K562 (cell line): ENCODE measurements around the gene SRSF9. TPM values are rescaled to one million over a fixed set of nuclear protein-coding genes. Genes with fewer than 3 reads are reported as not detected.

ENCODE experiments used
- ATAC-seq: fragments of 200-7000 bp; cut with Tn5 transposase; 3 replicates; pipeline ENCODE4 v1.9.1; 2020; ENCODE audit warnings: moderate library complexity
- BruUV-seq: library from RNA; stranded (reverse); fragments of 400-500 nt; replicated peaks from 2 replicates; lab custom pipeline; 2021; lab: Mats Ljungman, UMichigan
- CTCF ChIA-PET: fragments of 300-600 bp; formaldehyde crosslinking; extraction: SDS; loops from one replicate; lab custom pipeline; 2021; ENCODE audit warnings: low intra/inter-chr PET ratio; lab: Yijun Ruan, JAX
- POLR2A ChIA-PET: fragments of 300-600, 350-650 bp; sonication (Branson Sonifier 250); formaldehyde crosslinking; extraction: SDS; loops from one replicate; lab custom pipeline; 2021; ENCODE audit warnings: antibody characterized with exemption, inconsistent platforms; lab: Yijun Ruan, JAX
- DNase-seq, 4 experiments: peaks; one replicate each; pipeline versions ENCODE4 v3.0.0 to v3.0.0-alpha.2; 2011 to 2018; ENCODE audit warnings: low spot score in 3 of 4, mixed read lengths in 3 of 4; ENCODE audit errors: extremely low read depth in 1 of 4
- FAIRE-seq: peaks from 2 replicates; lab custom pipeline; 2011; peaks lifted over from hg19 to GRCh38; lab: Jason Lieb, UNC
- H2AFZ ChIP-seq: 2 replicates; pipeline ENCODE4 v1.6.0; 2011; ENCODE audit warnings: low read depth, low read length, control low read depth, inconsistent platforms
- H3K27ac ChIP-seq: fragments of 200-600 bp; 3 replicates; pipeline ENCODE4 v1.8.0; 2011; ENCODE audit warnings: low read depth, mild to moderate bottlenecking, control low read depth, inconsistent platforms, low read length, moderate library complexity, mixed read lengths; ENCODE audit errors: extremely low read depth
- H3K27me3 ChIP-seq, 2 experiments: fragments of 300-600 bp in 1 of 2; 2 replicates in 1 of 2; 3 replicates in 1 of 2; pipeline versions ENCODE4 v1.6.0 to v1.8.0; 2011; ENCODE audit warnings: inconsistent platforms in 2 of 2, low read length in 2 of 2, mild to moderate bottlenecking in 1 of 2, mixed read lengths in 1 of 2, moderate library complexity in 1 of 2; ENCODE audit not compliant: control insufficient read depth in 2 of 2, insufficient read depth in 2 of 2
- H3K36me3 ChIP-seq: fragments of 300-600 bp; 3 replicates; pipeline ENCODE4 v1.8.0; 2011; ENCODE audit warnings: mild to moderate bottlenecking, low read length, inconsistent platforms; ENCODE audit not compliant: control insufficient read depth, insufficient read depth
- H3K4me1 ChIP-seq, 2 experiments: fragments of 200-600 bp in 1 of 2; replicated peaks in 1 of 2; 2 replicates in 1 of 2; 3 replicates in 1 of 2; pipeline versions ENCODE4 v1.5.1 to v1.8.0; 2011; ENCODE audit warnings: inconsistent platforms in 2 of 2, low read length in 2 of 2, mild to moderate bottlenecking in 1 of 2, mixed read lengths in 1 of 2, moderate library complexity in 1 of 2; ENCODE audit not compliant: control insufficient read depth in 2 of 2, insufficient read depth in 2 of 2
- H3K4me2 ChIP-seq: 2 replicates; pipeline ENCODE4 v1.6.1; 2011; ENCODE audit warnings: low read length, control low read depth, inconsistent platforms, mixed read lengths; ENCODE audit not compliant: insufficient read depth
- H3K4me3 ChIP-seq: fragments of 200-600 bp; sonication (generic), shearing (Covaris generic); 2 replicates; pipeline ENCODE4 v1.5.1; 2016; ENCODE audit warnings: control low read depth, inconsistent platforms
- H3K79me2 ChIP-seq: fragments of 200-600 bp; 3 replicates; pipeline ENCODE4 v1.8.0; 2011; ENCODE audit warnings: low read length, inconsistent platforms; ENCODE audit not compliant: control insufficient read depth, insufficient read depth
- H3K9ac ChIP-seq, 2 experiments: 2 replicates each; pipeline versions ENCODE4 v1.6.0 to v1.6.1; 2011; ENCODE audit warnings: low read depth in 2 of 2, low read length in 2 of 2, control low read depth in 1 of 2, inconsistent platforms in 1 of 2, mild to moderate bottlenecking in 1 of 2, mixed read lengths in 1 of 2; ENCODE audit not compliant: insufficient read depth in 1 of 2
- H3K9me1 ChIP-seq: one replicate; pipeline ENCODE4 v1.6.0; 2011; ENCODE audit warnings: inconsistent platforms, mild to moderate bottlenecking, low read length, moderate library complexity; ENCODE audit not compliant: control insufficient read depth, insufficient read depth
- H3K9me3 ChIP-seq: replicated peaks from 2 replicates; pipeline ENCODE4 v1.5.1; 2011; ENCODE audit warnings: low read depth, low read length, inconsistent platforms; ENCODE audit not compliant: control insufficient read depth, insufficient read depth
- H4K20me1 ChIP-seq: replicated peaks from 2 replicates; pipeline ENCODE4 v1.6.1; 2011; ENCODE audit warnings: low read length, inconsistent platforms, mixed read lengths; ENCODE audit not compliant: control insufficient read depth, insufficient read depth
- CEBPZ ChIP-seq: fragments of 150-350 bp; IDR thresholded peaks from 2 replicates; pipeline ENCODE4 v1.6.1; 2014; ENCODE audit warnings: low read depth, mild to moderate bottlenecking, low read length, borderline replicate concordance
- GABPB1 ChIP-seq: sonication (generic); formaldehyde crosslinking; IDR thresholded peaks from 2 replicates; pipeline ENCODE4 v1.8.0; 2022; ENCODE audit warnings: mild to moderate bottlenecking, missing genetic modification reagents
- ZFP36 ChIP-seq: fragments of 150-350 bp; IDR thresholded peaks from 2 replicates; pipeline ENCODE4 v1.6.1; 2018; ENCODE audit warnings: low read length, low read depth; ENCODE audit not compliant: partially characterized antibody
- ZMIZ1 ChIP-seq, 2 experiments: fragments of 150-350 bp in 1 of 2; IDR thresholded peaks; 2 replicates each; pipeline ENCODE4 v1.6.1; 2012 to 2016; ENCODE audit warnings: low read depth in 2 of 2, low read length in 2 of 2, mild to moderate bottlenecking in 1 of 2, moderate library complexity in 1 of 2
- ZNF239 ChIP-seq: fragments of 250-450 bp; sonication (Bioruptor Pico); IDR thresholded peaks from 2 replicates; pipeline ENCODE4 v1.4.0; 2020; ENCODE audit warnings: mild to moderate bottlenecking
- ZNF830 ChIP-seq: fragments of 250-450 bp; sonication (Bioruptor Pico); IDR thresholded peaks from 2 replicates; pipeline ENCODE4 v1.5.0; 2021; ENCODE audit warnings: mild to moderate bottlenecking
- WGBS: fragments of 100-300 bp; shearing (Covaris generic); methylation state at CpG from one replicate; pipeline ENCODE4 v1.1.6; 2016; ENCODE audit warnings: low coverage, mixed read lengths; ENCODE audit not compliant: insufficient coverage; ENCODE audit errors: missing lambda C conversion rate; 5-methylcytosine and 5-hydroxymethylcytosine counted together
- in situ Hi-C: fragments of 300-500 bp; cut with MboI; formaldehyde crosslinking; loops from 4 replicates; pipeline ENCODE4 v1.15.0; 2018; ENCODE audit warnings: inconsistent platforms, mixed read lengths
- intact Hi-C: fragments of 100-400 bp; cut with micrococcal nuclease; formaldehyde crosslinking; loops from 2 replicates; pipeline ENCODE4 v1.14.2; 2022
- polyA plus RNA-seq, 8 experiments: library from polyadenylated mRNA; depleted of rRNA in 4 of 8; stranded (reverse) in 5 of 8; unstranded in 3 of 8; fragments of >200 nt; fragmentation: Nextera tagmentation in 2 of 8; fragmentation: Illumina TruSeq in 1 of 8; extraction: Ambion mirVana in 2 of 8; extraction: Trizol in 1 of 8; gene quantifications; 2 replicates each; pipeline versions ENCODE4 v1.2.1 to v1.2.3, GENCODE V29; 2011 to 2014; ENCODE audit warnings: inconsistent platforms in 1 of 8, missing spikeins in 1 of 8
- total RNA-seq, 7 experiments: library from RNA; depleted of rRNA in 6 of 7; stranded (reverse); fragments of >200 nt in 6 of 7; fragmentation: Illumina TruSeq in 2 of 7; extraction: Trizol in 2 of 7; gene quantifications; 2 replicates each; pipeline versions ENCODE4 v1.2.1 to v1.2.3, GENCODE V29; 2011 to 2021; ENCODE audit warnings: low replicate concordance in 1 of 7

Gene SRSF9
- total and polyA plus RNA-seq, 9 of the 15 experiments (the other 6 are each of a cell fraction or from before 2014, with no cell fraction given), result 40.3 to 291 (median 230) TPM

GRCh38 chr12:120508537-120508936, 39.0 kb upstream of the SRSF9 start:
- POLR2A ChIA-PET, result interaction anchor here (2.5 to 2.9 kb wide), 2 partner anchors 10 to 13 kb away, joined by 7 to 21 read pairs; partner anchors contain the start of gene DYNLL1
- 89% methylated on average over 6 of the region's 8 CpGs for WGBS
- FAIRE-seq (no peak), ATAC-seq (no peak), DNase-seq (no peak)
- no TSS peak for BruUV-seq
- Histone ChIP-seq H4K20me1 (no peaks in the 10 kb centered on the region), H3K4me3 (no peak overlapping the region), H3K9ac (no peak overlapping the region), H3K4me1 (no peaks in the 10 kb centered on the region), H3K9me3 (no peaks in the 10 kb centered on the region), H2AFZ (no peak overlapping the region), H3K27ac (no peak overlapping the region), H3K4me2 (no peak overlapping the region), H3K9me1 (no peaks in the 10 kb centered on the region), H3K27me3 (no peaks in the 10 kb centered on the region), H3K79me2 (no peaks in the 10 kb centered on the region), H3K36me3 (peaks cover 30% of the 10 kb centered on the region; the same call in 2 of the 3 replicates)
- intact Hi-C loops (no loop called here), in situ Hi-C loops (no loop called here)
- CTCF ChIA-PET, result no interaction called here
- TF ChIP-seq ZFP36 (no peak), ZNF830 (no peak)

- POLR2A ChIA-PET, result interaction anchor here (1.0 to 3.1 kb wide), 6 partner anchors 8 to 303 kb away, joined by 3 to 14 read pairs (median 5); partner anchors contain the start of genes DYNLL1 and RPLP0
- Histone ChIP-seq H3K27me3 (no peaks in the 10 kb centered on the region), H4K20me1 (no peaks in the 10 kb centered on the region), H3K79me2 (no peaks in the 10 kb centered on the region), H3K4me3 (no peak overlapping the region), H3K9me3 (no peaks in the 10 kb centered on the region), H3K4me1 (no peaks in the 10 kb centered on the region), H3K27ac (no peak overlapping the region), H3K9ac (no peak overlapping the region), H3K36me3 (peaks cover 35% of the 10 kb centered on the region; the same call in 2 of the 3 replicates), H3K4me2 (no peak overlapping the region), H2AFZ (no peak overlapping the region), H3K9me1 (no peaks in the 10 kb centered on the region)
- in situ Hi-C loops (no loop called here), intact Hi-C loops (no loop called here)
- FAIRE-seq, result no peak
- no TSS peak for BruUV-seq
- no peak for ATAC-seq
- DNase-seq, result no peak
- CTCF ChIA-PET, result no interaction called here
- WGBS, result 79% methylated on average over 4 of the region's 4 CpGs
- no peak for TF ChIP-seq ZNF239
- TF ChIP-seq CEBPZ, result no peak
- TF ChIP-seq GABPB1 (CRISPR knock-in tag), result no peak
- TF ChIP-seq ZMIZ1 (IDR thresholded peaks at IDR 0.05; ENCODE audit: low read depth in 2 of 2, low read length in 2 of 2), result no peak
These were observed 35.0 kb upstream of the SRSF9 start for GRCh38 chr12:120504587-120504986.
